ENCODE data around the gene ZNF574.
"Not testable (repeated sequence)": the region's sequence is repeated elsewhere in the genome, so short reads cannot be mapped to it uniquely, and the experiment has no call there.

The ZNF574 gene, protein sequence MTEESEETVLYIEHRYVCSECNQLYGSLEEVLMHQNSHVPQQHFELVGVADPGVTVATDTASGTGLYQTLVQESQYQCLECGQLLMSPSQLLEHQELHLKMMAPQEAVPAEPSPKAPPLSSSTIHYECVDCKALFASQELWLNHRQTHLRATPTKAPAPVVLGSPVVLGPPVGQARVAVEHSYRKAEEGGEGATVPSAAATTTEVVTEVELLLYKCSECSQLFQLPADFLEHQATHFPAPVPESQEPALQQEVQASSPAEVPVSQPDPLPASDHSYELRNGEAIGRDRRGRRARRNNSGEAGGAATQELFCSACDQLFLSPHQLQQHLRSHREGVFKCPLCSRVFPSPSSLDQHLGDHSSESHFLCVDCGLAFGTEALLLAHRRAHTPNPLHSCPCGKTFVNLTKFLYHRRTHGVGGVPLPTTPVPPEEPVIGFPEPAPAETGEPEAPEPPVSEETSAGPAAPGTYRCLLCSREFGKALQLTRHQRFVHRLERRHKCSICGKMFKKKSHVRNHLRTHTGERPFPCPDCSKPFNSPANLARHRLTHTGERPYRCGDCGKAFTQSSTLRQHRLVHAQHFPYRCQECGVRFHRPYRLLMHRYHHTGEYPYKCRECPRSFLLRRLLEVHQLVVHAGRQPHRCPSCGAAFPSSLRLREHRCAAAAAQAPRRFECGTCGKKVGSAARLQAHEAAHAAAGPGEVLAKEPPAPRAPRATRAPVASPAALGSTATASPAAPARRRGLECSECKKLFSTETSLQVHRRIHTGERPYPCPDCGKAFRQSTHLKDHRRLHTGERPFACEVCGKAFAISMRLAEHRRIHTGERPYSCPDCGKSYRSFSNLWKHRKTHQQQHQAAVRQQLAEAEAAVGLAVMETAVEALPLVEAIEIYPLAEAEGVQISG

DNA sequence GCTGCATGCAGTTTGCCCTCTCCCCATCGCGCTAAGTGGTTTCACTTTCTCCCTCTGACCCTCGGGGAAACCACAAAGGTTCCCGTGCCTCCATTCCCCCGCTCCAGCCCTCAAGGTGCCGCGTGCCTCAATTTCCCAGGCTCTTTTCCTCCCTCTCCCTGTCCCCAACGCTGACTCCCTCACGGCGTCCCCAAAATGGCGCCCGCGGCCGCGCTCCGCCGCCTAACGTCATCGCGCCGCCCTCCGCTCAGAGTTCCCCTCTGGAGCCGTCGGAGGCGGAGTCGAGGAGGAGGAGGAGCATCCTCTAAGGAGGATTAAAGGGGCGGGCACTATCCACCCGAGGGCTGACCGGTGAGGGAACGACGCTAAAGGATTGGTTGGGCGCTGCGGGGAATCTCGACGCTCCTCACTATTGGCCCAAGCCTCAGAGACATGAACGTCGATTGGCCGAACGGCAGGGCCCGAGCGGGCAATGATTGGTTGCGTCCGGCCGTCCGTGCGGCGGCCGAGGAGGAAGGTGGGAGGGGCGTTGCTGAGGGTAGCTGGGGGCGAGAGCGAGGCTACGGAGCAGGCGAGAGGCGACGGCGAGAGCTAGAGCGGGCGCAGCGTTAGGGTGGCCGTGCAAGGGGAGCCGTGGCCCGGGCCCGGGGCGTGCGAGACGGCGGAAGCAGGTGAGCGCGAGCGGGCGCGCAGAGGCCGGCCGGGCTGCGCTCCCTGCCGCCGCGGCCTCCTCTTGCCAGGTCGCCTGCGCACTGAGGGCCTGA, at the start of gene ZNF574:
ZNF574 (plus strand) TSS at position 551 of the 764 bp plus-strand sequence. CDS start 2,441 bp downstream, outside the sequence.
- DNase-seq, result peak; percentile 100

DNA sequence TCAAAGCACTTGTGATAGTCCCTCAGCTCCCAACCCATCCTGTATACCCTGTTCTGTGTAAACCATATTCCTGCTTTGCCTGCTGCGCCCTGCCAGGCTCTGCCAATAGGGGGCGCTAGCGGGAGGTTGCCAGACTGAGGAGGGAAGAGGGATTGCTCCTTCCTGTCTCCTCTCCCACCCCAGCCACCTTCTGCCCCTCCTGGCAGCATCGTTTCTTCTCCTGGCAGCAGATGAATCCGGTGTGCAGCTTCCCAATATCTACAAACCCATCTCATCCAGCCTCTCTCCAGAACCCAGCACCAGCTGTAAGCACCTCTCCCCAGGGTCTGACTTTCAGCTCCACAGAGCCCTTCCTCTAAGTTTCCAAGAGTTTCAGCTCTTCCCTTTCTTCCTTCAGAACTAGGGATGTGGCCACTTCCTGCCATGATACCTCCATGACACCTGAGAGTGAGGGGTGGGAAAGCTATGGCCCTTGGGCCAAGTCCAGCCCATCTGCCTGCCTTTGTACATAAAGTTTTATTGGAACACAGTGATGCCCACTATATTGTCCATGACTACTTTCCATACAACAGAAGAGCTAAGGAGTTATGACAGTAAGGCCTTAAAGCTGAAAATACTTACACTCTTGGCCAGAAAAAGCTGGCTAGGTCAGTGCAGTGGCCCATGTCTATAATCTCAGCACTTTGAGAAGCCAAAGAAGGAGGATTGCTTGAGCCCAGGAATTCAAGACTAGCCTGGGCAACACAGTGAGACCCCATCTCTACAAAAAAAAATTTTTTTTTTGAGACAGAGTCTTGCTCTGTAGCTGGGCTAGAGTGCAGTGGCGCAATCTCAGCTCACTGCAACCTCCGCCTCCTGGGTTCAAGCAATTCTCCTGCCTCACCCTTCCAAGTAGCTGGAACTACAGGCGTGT, 47.4 kb upstream of the ZNF574 start:
- DNase-seq, result no peak

DNA sequence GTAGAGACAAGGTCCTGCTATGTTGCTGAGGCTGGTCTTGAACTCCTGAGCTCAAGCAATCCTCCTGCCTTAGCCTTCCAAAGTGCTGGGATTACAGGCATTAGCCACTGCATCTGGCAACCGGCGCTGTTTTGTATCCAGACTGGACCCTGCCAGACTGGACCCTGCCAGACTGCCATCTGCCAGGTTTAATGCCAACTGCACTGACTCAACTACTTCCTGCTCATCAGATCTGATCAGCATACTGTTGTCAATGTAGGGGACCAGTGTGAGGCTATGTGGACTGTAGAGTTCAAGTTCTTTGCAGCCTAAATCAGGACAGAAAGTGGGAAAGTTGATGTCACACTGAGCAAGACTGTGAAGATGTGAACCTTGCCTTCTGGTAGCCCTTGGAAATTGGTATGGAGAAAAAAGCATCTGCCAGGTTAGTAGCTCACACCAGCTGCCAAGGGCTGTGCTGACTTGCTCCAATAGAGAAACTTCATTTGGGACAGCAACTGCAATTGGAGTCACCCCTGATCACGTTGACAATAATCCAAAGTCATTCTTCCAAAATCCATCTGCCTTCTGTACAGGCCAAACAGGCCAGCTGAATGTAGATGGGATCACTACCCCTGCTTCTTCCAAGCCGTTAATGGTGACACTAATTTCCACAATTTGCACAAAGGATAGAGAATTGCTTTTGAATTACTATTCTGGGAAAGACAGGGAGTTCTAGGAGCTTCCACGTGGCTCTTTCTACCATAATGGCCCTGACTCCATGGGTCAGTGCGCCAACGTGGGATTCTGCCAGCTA, 45.1 kb upstream of the ZNF574 start:
- no peak for DNase-seq

DNA sequence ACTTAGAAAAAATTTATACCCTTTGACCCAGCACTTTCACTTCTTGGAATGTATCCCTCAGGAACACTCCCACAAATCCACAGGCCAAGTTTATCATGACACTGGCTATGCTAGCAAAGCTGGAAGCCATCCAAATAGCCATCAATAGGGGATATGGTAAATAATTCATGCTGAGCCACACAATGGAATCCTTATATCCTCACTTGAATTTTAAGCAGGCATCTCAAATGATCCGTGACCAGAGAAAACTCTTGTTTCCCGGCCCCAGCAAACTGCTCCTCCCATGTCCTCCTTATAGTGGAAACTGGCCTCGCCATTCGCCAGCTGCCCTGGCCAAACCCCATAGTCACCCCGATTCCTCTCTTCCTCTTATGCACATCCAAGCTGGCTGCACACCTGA, 43.5 kb upstream of the ZNF574 start:
- DNase-seq, result no peak

DNA sequence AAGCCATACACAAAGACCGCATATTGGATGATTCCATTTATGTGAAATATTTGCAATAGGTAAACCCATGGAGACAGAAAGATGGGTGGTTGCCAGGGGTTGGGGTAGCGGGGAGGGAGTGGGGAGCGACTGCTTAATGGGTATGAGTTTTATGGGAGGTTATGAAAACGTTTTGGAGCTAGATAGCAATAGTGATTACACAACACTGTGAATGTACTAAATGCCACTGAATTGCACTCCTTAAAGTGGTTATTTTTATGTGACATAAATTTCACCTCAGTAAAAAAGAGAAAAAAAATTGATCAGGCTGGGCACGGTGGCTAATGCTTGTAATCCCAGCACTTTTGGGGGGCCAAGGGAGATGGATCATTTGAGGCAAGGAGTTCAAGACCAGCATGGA, 42.6 kb upstream of the ZNF574 start:
- DNase-seq, result no peak

DNA sequence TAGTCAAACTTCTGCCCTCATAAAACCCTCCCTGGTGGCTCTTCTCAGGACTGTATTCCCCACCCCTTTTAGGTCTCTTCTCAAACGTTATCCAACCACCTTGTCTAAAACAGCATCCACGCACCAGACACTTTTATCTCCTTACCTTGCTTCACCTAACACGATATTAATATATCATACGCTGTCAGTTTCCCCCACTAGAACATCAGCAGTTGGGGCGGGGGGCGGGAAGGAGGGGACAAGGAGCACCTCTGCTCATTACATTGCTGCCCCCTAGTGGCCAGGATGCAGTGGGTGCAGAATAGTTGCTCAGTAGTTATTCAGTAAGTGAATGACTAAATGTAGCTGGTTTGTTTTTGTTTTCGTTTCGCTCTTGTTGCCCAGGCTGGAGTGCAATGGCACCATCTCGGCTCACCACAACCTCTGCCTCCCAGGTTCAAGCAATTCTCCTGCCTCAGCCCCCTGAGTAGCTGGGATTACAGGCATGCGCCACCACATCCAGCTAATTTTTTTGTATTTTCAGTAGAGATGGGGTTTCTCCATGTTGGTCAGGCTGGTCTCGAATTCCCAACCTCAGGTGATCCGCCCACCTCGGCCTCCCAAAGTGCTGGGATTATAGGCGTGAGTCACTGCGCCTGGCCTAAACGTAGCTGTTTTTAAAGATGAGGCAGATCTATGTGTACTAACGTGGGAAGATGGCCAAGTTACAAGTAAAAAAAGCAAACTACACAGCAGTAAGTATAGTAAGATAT, 41.1 kb upstream of the ZNF574 start:
- peak; percentile 63 for DNase-seq

DNA sequence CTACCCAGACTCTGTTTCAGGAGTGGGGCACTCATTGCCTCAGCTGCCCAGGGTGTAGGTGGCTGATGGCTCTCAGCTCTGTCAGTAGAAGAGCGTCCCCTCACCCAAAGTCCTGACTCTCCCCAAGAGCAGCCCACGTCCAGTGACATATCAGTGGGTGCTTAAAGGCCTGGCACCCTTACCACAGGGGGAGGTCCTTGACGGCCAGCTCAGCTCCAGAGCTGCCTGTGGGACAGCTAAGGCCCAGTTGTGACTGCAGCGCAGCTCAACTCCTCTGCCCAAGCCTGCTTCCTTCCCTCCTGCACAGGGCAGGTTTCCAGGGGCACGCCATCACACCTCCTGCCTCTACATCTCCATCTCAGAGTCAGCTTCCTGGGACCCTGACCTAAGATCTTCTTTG, 38.3 kb upstream of the ZNF574 start:
- DNase-seq, result no peak

DNA sequence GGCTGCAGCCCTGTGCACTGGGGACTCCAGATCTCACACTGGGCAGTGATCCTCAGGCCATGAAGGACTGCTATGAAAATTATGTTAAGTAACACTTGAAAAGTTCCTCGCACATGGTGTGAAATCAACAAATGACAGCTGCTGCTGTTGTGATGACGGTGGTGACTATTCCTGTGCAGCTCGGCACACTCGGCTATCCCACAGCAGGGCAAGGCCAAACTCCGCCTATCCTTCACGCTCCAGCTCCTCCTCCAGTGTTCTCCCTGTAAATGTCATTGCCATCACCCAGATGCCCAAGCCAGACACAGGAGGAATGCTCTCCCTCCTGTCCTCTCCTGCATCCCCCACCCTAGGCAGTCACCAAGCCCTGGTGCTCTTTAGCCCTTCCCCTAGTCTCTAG, 37.3 kb upstream of the ZNF574 start:
- no peak for DNase-seq

DNA sequence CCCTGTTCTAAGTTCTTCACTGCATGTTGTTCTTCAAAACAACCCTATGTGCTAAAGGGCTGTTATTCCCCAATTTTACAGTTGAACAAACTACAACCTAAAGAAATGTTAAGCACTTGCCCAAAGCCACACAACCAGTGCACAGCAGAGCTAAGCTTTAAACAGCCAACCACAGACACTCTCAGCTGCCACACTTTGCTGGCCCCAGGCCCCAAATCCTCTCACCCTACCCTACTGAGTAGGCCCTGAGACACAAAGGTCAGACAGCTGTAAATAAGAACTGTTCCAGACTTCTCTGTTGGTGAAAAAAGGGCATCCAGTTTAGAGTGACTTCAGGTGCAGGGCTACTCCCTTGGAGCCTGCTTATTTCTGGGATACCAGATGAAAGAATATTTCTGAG, 35.9 kb upstream of the ZNF574 start:
- no peak for DNase-seq

DNA sequence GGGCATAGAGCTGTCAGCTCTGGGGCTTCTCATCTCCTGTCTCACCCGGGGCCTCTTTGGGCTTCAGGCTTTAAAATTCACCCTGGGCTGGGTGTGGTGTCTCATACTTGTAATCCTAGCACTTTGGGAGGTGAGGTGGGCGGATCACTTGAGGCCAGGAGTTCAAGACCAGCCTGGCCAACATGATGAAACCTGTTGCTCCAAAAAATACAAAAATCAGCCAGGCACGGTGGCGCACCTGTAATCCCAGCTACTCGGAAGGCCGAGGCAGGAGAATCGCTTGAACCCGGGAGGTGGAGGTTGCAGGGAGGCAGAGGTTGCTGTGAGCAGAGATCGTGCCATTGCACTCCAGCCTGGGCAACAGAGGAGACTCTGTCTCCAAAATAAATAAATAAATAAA, 35.5 kb upstream of the ZNF574 start:
- not testable (repeated sequence) for DNase-seq

DNA sequence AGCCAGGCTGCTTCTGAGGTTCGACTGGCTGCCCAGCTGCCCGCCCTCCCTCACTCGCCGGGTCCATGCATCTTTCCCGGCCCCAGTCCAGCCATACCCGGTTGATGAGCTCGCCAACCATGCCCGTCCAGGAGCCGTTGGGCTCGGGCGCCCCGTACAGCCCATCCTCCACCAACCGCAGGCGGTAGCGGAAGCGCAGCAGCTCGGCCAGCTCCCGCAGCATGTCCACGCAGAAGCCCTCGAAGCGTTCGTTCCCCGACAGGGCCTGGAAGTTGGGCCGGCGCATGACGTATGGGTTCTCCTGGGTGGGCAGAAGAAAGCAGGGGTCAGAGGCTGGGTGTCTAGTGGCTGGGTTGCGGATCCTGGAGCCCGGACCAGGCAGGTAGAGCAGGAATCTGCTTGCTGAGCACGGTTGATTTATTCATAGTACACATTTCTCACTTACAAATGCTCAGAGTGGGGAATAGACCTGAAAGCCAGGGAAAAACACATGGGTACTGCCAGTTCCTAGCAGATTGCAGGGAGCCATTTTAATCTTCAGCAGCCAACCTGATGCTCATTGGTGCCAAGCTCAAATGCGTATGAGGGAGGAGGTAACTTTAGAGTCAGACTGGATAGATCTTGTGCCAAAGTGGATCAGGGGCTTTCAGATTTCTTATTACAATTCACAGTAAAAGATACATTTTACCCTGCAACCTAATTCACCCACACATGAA, 33.4 kb upstream of the ZNF574 start:
- no peak for DNase-seq

DNA sequence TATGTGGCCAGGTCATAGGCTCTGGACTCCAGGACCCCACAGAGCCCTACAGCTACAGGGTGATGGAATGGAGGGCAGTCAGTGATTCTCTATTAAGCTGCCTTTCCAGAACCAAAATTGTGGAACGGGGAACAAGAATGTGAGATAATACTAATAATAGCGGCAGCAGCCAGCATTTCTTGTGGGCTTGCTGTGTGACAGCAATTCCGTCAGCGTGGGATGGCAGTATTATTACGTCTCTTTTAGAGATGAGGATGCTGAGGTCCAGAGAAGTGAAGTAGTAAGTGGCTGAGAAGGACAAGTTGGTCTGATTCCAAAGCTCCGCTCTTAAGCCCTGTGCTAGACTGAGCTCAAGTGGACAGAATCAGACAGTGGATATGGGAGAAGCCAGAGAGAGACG, 30.4 kb upstream of the ZNF574 start:
- no peak for DNase-seq

DNA sequence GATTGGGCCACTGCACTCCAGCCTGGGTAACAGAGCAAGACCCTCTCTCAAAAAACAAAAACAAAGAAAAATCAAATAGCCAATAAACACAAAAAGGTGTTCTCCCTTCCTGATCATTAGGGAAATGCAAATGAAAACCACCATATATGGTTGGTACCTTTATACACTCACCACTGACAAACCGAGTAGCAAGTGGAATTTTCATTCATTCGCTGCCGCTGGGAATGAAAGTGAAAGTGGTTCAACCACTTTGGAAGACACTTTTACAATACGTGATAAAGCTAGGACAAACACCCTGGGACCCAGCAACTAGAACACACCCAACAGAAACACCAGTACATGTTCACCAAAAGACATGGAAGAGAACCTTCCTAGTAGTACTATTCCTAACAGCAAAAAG, 27.0 kb upstream of the ZNF574 start:
- no peak for DNase-seq

DNA sequence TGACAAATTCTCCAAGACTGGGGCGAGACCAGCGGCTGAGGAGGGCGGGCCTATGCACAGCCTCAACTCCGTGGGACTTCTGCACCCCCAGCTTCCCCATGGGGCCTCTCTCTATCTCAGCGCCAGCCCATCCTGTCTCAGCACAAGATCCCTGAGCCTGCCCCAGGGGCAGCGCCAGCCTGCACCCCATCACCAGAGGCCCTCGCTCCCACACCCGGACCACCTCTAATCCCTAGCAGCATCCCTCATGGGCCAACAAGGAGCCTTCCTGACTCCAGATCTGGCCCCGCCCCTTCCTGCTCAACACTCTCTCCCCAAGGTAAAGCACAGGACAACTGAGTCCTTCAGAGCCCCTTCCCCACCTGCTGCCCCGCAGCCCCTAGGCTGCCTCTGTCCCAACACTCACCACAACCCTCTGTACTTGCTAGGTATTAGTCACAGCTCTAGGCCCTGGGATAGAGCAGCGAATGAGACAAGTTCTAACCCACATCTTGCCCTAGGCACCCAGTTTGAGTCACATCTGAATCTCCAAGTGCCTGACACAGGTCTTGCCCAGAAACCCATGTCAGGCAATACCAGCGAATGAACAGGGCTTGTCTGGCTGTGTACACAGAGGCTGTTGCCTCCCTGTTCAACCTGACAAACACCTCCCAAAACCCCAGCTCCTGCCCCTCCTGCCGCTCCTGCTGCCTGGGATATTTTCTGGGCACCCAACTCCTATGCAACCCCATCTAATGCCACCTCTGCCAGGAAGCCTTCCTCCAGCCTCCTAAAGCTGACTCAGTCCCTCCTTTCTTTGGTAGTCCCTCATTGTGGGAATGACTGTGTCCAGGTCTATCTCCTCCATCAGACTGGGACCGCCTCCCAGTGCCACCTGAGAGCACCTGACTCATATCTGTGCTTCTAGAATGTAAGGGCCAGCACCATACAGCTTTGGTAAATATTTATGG, 24.5 kb upstream of the ZNF574 start:
- no peak for DNase-seq

DNA sequence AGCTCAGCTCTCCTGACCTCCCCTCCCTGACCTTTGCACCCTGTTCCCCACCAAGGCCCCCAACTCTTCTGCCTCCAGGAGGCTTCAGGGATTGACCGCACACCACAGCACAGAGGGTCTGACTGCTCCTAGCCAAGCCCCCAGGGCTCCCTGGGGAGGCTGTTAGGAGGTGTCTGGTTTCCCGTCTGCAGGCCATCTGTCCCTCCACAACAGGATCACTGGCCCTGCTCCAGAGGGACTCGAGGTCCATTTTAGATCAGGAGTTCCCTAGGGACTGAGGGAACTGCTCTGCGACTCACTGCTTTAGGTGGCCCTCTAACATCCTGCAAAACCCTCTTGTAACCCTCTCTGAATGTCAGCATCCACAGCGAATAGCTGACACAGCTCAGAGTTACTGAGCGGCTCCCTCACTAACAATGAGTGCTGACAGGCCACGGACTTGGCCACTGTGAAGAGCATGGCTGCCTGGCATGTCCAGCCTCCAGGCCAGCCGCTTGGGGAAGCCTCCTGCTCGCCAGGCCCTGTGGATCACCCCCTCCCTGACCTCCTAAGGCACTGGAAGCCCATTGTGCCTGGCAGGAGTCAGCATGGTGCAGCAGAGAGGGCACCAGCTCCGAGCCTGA, 23.6 kb upstream of the ZNF574 start:
- no peak for DNase-seq

DNA sequence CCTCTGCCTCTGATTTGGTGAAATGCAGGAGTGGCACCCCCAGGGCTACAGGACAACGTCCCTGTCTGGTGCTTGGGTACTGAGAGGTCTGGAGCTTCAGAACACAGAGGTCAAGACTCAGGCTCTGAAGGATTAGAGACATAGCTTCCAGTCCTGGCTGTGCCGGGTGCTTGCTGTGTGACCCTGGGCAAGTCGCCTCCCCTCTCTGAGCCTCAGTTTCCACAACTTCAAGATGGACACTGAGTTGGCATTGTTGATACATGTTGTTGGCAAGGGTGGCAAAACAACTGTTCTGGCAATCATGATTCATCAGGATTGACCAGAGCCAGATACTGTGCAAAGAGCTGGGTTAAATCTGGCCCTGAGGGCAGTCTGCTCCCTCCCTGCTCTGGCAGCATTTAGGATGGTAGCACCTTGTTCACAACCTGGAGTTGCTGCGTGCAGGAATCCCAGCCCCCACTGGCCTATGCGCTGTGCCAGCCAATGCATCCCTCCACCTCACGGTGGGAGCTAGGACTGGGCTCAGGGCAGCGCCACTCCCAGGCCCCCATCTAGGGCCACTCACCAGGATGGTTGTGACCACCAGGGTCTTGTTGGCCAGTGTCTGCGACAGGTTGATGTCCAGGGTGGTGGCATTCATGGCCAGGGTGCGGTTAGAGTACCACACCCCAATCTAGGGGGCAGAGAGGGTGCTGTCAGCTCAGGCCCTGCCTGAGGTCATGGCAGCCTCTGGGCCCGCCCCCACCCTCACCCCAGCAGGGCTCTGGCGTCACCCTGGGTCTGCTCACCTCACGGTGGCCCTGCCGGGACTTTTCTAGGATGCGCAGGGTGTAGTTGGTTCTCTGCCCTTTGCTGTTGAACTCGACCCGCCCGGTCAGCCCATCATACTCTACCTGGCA, 22.7 kb upstream of the ZNF574 start:
- DNase-seq, result no peak

DNA sequence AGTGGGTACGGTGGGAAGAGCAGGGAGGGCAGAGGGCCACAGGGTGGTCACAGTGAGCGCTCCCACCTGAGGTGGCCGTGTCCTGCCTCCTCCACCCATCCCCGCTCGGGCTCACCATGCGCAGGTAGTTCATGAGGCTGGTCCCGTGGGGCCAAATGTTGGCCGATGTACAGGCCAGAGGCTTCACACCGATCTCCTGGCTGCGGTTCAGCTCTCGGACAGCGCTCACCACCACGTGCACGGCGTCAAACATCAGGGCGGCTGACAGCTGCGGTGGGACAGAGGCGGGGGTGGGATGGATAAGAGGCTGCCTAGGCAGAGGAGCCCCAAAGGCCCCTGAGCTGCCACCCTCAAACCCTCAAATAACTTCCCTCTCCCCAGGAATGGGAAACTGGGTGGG, 21.8 kb upstream of the ZNF574 start:
- DNase-seq, result no peak
